GM12891 (cell line): ENCODE data around the gene SPTSSB.

Experiments used
- POLR2A ChIP-seq: IDR thresholded peaks from 2 replicates; pipeline ENCODE4 v1.6.1; 2011; ENCODE audit warnings: low read depth, low read length, control low read depth
- POLR2AphosphoS5 ChIP-seq: IDR thresholded peaks from 2 replicates; pipeline ENCODE4 v1.6.1; 2011; ENCODE audit warnings: low read depth, low read length, control low read depth
- POU2F2 ChIP-seq: IDR thresholded peaks from 2 replicates; pipeline ENCODE4 v1.6.1; 2011; ENCODE audit warnings: low read depth, mild to moderate bottlenecking, control low read depth, low read length, moderate library complexity
- SPI1 ChIP-seq: IDR thresholded peaks from 2 replicates; pipeline ENCODE4 v1.6.1; 2011; ENCODE audit warnings: low read depth, low read length, control low read depth
- TAF1 ChIP-seq: IDR thresholded peaks from 2 replicates; pipeline ENCODE4 v1.6.1; 2011; ENCODE audit warnings: low read depth, low read length, control low read depth

- TF ChIP-seq POLR2A (no peak), POU2F2 (no peak), POLR2AphosphoS5 (no peak), TAF1 (no peak), SPI1 (no peak)
These were observed 15.0 kb downstream of the SPTSSB start for GRCh38 chr3:161356287-161356686.
